ENCODE results near the gene APLP2.

Gene APLP2

DNA sequence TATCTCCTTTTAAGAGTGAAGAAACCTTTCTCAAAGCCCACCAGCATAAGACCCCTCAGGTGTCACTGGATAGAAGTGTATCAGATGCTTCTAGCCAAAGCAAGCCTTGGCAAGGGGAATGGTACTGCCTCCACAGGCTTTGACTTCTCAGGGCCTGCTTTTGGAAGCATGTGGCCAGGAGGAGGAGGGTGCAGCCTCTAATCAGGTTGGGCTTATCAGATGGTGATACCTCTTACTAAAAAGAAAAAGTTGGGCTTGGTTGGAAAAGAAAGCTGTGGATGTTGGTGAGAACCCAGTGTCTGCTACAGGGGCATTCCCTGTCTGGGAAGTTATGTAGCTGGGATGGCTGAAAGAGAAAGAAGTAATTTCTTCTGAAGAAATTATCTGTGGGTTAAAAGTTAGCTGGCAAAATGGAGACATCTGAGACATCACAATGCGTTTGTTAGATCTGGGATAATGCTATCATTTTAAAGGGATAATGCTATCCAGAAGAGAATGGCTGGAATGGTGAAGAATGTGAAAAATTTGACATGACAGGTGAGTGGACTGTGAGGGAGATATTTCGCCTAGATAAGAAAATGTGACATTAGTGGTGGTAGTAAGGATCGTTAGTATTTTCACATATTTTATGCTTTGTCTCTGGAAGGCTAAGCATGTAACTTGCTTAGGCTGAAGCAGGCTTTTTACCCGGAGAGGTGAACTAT, 7.2 kb downstream of the APLP2 start:
- FAIRE-seq, result no peak
- DNase-seq (ENCODE audit: insufficient read length, low spot score), result no peak
- TF ChIP-seq, protein P1, sequence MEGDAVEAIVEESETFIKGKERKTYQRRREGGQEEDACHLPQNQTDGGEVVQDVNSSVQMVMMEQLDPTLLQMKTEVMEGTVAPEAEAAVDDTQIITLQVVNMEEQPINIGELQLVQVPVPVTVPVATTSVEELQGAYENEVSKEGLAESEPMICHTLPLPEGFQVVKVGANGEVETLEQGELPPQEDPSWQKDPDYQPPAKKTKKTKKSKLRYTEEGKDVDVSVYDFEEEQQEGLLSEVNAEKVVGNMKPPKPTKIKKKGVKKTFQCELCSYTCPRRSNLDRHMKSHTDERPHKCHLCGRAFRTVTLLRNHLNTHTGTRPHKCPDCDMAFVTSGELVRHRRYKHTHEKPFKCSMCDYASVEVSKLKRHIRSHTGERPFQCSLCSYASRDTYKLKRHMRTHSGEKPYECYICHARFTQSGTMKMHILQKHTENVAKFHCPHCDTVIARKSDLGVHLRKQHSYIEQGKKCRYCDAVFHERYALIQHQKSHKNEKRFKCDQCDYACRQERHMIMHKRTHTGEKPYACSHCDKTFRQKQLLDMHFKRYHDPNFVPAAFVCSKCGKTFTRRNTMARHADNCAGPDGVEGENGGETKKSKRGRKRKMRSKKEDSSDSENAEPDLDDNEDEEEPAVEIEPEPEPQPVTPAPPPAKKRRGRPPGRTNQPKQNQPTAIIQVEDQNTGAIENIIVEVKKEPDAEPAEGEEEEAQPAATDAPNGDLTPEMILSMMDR (IDR thresholded peaks at IDR 0.05; ENCODE audit: insufficient read depth, missing control alignments), result no peak

DNA sequence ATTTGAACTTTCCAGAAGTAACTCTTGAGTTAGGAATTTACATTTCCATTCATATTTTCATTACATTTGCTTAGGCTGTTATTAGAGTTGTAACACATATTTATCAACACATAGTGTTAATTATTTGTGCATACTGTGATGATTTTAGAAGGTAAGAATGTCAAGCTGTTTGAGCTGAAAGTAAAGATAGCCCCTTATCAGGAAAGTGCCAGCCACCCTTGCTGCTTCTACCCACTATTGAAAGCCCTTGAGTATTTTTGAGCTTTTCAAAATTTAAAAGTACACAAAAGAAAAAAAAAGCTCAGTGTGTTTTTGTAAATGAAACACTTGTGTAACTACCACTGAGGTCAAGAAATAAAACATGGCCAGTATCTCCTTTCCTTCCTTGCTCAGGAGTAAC, 8.0 kb downstream of the APLP2 start:
- DNase-seq (ENCODE audit: insufficient read length, low spot score) (no peak), FAIRE-seq (no peak)
- TF ChIP-seq, protein P1 (IDR thresholded peaks at IDR 0.05; ENCODE audit: insufficient read depth, missing control alignments), result no peak

DNA sequence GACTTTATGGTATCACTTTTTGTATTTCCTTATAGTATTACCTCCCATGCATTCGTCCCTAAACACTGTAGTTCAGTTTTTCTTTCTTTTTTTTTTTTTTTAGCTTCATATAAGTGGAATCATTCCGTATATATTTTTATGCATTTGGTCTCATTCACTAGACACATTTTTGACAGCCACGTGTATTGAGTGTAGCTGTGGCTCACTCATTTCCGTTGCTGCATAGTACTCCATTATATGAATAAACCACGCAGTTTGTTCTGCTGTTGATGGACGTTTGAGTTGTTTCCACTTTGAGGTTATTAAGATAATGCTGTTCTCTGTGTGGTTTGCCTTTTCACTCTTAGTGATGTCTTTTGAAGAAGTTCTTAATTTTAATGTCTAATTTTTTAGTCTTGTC, 8.4 kb downstream of the APLP2 start:
- no peak for FAIRE-seq
- no peak for DNase-seq (ENCODE audit: insufficient read length, low spot score)
- TF ChIP-seq, protein P1 (IDR thresholded peaks at IDR 0.05; ENCODE audit: insufficient read depth, missing control alignments), result no peak

DNA sequence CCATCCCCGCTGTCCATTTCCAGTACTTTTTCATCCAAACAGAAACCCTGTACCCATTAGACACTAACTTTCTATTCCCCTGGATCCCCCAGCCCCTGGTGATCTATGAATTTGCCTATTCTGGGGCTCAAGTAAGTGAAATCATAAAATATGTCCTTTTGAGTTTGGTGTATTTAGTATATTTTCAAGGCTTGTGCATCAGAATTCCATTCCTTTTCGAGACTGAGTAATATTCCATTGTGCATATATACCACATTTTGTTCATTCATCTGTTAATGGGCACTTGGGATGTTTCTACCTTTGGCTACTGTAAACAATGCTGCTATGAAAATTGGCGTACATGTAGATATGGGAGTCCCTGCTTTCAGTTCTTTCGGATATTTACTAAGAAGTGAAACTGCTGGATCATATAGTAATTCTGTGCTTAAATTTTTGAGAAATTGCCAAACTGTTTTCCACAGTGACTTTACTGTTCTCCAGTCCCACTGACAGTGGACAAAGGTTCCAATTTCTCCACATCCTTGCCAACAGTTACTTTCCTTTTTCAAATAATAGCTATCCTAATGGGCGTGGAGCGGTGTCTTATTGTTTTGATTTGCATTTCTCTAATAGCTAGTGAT, 16.1 kb downstream of the APLP2 start:
- FAIRE-seq, result no peak
- DNase-seq (ENCODE audit: insufficient read length, low spot score), result no peak
- TF ChIP-seq, protein P1 (IDR thresholded peaks at IDR 0.05; ENCODE audit: insufficient read depth, missing control alignments), result no peak

DNA sequence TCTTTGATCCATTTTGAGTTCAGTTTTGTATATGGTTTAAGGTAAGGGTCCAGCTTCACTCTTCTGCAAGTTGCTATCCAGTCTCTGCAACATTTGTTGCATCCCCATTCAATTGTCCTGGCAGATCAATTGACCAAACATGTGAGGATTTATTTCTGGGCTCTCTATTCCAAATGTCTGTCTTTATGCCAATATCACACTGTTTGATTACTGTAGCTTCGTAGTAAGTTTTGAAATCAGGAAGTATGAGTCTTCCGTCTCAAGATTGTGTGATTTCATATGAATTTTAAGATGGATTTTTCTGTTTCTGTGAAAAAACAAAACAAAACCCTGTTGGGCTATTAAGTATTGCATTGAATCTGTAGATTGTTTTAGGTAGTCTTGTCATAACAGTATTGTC, 17.0 kb downstream of the APLP2 start:
- TF ChIP-seq, protein P1 (IDR thresholded peaks at IDR 0.05; ENCODE audit: insufficient read depth, missing control alignments), result no peak
- FAIRE-seq, result no peak
- no peak for DNase-seq (ENCODE audit: insufficient read length, low spot score)

DNA sequence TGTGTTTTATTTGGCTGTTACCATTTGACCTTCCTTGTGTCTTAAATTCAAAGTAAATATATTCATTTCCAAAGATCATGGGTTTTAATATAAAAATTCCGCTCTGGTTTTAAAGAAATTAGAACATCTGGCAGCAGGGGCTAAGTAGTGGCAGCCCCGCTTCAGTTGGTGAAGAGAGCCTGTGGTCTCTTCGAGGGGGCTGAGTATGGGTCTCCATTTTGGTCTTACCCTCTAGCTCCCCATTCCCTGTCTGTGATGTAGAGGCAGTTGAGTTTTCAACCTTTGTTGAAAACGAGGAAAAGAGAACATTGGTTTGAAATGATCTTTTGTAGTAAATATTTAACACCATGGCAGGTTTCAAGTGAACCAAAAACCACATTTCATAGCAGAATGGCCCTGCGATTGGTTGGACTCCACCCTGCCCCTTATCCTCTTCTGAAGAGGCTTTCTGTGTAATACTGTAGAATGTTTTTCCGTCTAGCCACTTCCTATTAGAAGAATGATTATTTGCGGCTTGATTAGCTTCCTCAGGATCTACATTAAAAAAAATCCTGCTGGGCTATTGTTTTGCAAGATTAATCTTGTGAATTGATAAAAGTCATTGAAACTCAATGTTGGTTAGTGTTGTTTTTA, 17.7 kb downstream of the APLP2 start:
- no peak for FAIRE-seq
- TF ChIP-seq, protein P1 (IDR thresholded peaks at IDR 0.05; ENCODE audit: insufficient read depth, missing control alignments), result no peak
- DNase-seq (ENCODE audit: insufficient read length, low spot score), result no peak

DNA sequence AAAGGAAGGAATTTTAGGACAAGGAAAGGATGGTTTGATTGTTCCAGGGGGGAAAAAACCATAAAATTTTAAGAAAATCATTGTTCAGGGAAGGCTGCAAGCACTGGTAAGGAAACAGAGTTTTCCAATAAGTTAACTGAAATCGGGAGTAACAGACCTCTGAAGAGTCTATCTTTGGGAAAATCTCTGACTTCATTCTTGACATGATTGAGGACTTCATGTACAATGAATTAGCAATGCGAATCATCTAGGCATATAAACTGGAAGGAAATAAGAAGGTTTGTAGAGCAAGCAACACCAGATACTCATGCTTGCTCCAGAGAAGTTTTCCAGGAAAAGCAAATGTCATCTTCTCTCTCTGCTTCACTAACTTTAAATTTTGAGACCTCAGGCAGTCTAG, 18.5 kb downstream of the APLP2 start:
- FAIRE-seq (no peak), DNase-seq (ENCODE audit: insufficient read length, low spot score) (no peak)

More for the DNA sequence above, 18.5 kb downstream of the APLP2 start:
- TF ChIP-seq, protein P1 (IDR thresholded peaks at IDR 0.05; ENCODE audit: insufficient read depth, missing control alignments), result no peak

All from D721Med (cell line).